Nephron (organoid): ENCODE data around the gene ZSCAN20.

Experiments used
- H3K27ac Mint-ChIP-seq, 3 experiments: 2 replicates each; pipeline ENCODE4 v1.8.0; 2020; ENCODE audit warnings: mixed read lengths in 3 of 3, mild to moderate bottlenecking in 2 of 3, moderate library complexity in 1 of 3
- H3K27me3 Mint-ChIP-seq: 2 replicates; pipeline ENCODE4 v1.8.0; 2021; ENCODE audit warnings: low read depth, mild to moderate bottlenecking, moderate library complexity, mixed read lengths
- H3K36me3 Mint-ChIP-seq: 2 replicates; pipeline ENCODE4 v1.8.0; 2020; ENCODE audit warnings: low read depth, mixed read lengths
- H3K4me1 Mint-ChIP-seq: 2 replicates; pipeline ENCODE4 v1.8.0; 2020; ENCODE audit warnings: mixed read lengths
- H3K4me3 Mint-ChIP-seq, 3 experiments: 2 replicates each; pipeline ENCODE4 v1.8.0; 2020; ENCODE audit warnings: mild to moderate bottlenecking in 3 of 3, mixed read lengths in 3 of 3, moderate library complexity in 2 of 3
- H3K9me3 Mint-ChIP-seq: 2 replicates; pipeline ENCODE4 v1.8.0; 2020; ENCODE audit warnings: mixed read lengths
- TF ChIP-seq, protein P1 (sequence below), 3 experiments: fragments of 200-600 bp; sonication (generic); IDR thresholded peaks; one replicate each; pipeline ENCODE4 v1.5.0; 2021; ENCODE audit warnings: antibody characterized with exemption in 3 of 3; ENCODE audit not compliant: unreplicated experiment in 3 of 3

Gene ZSCAN20

DNA sequence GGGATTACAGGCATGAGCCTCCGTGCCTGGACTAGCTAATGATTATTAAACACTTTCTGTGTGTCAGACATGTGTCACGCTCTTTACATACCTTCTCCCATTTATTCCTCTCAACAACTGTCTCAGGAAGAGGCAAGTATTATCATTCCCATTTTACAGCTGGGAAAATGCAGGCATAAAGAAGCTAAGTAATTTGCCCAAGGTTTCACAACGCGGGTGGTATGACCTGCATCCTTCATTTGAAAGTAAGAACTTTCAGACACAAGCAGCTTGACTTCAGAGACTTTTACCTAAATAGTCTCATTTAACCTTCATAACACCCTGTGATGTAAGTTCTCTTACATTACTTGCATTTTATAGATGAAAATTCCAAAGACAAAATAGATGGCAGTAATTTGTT, 1.0 kb upstream of the ZSCAN20 start:
- no peaks in the 10 kb centered on the region for H3K27me3 Mint-ChIP-seq
- H3K36me3 Mint-ChIP-seq: no peaks in the 10 kb centered on the region
- no peak overlapping the region for H3K27ac Mint-ChIP-seq
- H3K4me1 Mint-ChIP-seq: peaks cover 38% of the 10 kb centered on the region
- H3K9me3 Mint-ChIP-seq: no peaks in the 10 kb centered on the region
- TF ChIP-seq, protein P1, sequence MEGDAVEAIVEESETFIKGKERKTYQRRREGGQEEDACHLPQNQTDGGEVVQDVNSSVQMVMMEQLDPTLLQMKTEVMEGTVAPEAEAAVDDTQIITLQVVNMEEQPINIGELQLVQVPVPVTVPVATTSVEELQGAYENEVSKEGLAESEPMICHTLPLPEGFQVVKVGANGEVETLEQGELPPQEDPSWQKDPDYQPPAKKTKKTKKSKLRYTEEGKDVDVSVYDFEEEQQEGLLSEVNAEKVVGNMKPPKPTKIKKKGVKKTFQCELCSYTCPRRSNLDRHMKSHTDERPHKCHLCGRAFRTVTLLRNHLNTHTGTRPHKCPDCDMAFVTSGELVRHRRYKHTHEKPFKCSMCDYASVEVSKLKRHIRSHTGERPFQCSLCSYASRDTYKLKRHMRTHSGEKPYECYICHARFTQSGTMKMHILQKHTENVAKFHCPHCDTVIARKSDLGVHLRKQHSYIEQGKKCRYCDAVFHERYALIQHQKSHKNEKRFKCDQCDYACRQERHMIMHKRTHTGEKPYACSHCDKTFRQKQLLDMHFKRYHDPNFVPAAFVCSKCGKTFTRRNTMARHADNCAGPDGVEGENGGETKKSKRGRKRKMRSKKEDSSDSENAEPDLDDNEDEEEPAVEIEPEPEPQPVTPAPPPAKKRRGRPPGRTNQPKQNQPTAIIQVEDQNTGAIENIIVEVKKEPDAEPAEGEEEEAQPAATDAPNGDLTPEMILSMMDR (IDR thresholded peaks at IDR 0.05; ENCODE audit: unreplicated experiment in 3 of 3): no peak
- no peak overlapping the region for H3K4me3 Mint-ChIP-seq

DNA sequence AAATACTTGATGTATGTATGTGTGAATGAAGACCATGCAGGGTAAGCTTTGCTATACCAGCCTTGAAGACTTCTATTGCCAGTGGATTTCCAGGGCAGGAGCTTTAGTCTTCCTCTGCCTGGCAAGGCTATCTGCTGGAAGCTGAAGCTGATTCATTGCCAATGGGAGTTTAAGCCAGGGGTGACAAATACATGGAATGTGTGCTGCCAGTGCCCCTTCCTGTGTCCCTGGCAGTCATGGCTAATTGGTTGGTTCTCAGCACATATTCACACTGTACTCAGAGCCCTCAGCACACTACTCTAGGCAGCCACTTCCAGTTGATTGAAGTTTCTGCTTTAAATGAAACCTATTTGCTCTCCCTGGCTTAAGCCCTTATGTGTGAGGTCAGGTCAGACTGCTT, 1.5 kb downstream of the ZSCAN20 start:
- Mint-ChIP-seq H3K9me3 (no peaks in the 10 kb centered on the region), H3K27ac (no peak overlapping the region)
- TF ChIP-seq, protein P1 (IDR thresholded peaks at IDR 0.05; ENCODE audit: unreplicated experiment in 3 of 3): no peak

DNA sequence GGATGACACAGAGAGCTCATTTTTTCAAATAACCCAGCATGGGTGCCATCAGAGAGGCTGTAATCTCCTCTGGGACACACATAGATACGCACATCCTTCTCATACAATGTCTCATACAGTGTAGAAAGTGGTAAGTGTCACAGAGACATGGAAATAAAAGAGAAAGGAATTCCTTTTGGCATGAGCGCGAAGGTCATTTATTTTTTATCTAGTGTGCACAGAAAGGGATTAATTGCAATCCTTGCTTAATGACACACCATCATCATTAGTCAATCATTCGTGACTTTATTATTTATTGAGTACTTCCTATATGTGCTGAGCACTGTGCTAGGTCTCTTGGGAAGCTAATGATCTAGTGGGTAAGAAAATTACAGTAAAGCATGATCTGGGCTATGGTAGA, 5.0 kb downstream of the ZSCAN20 start:
- H3K4me1 Mint-ChIP-seq: peaks cover 23% of the 10 kb centered on the region
- no peak overlapping the region for H3K4me3 Mint-ChIP-seq
- H3K9me3 Mint-ChIP-seq: no peaks in the 10 kb centered on the region
- H3K27ac Mint-ChIP-seq: no peak overlapping the region
- peaks cover 41% of the 10 kb centered on the region for H3K36me3 Mint-ChIP-seq
- no peaks in the 10 kb centered on the region for H3K27me3 Mint-ChIP-seq
- TF ChIP-seq, protein P1 (IDR thresholded peaks at IDR 0.05; ENCODE audit: unreplicated experiment in 3 of 3): no peak

More for the DNA sequence above, 1.5 kb downstream of the ZSCAN20 start:
- peak overlapping the region; percentile 76 to 89 (median 81) for H3K4me3 Mint-ChIP-seq
- H3K4me1 Mint-ChIP-seq: peaks cover 31% of the 10 kb centered on the region
- H3K27me3 Mint-ChIP-seq: no peaks in the 10 kb centered on the region
- peaks cover 14% of the 10 kb centered on the region for H3K36me3 Mint-ChIP-seq

DNA sequence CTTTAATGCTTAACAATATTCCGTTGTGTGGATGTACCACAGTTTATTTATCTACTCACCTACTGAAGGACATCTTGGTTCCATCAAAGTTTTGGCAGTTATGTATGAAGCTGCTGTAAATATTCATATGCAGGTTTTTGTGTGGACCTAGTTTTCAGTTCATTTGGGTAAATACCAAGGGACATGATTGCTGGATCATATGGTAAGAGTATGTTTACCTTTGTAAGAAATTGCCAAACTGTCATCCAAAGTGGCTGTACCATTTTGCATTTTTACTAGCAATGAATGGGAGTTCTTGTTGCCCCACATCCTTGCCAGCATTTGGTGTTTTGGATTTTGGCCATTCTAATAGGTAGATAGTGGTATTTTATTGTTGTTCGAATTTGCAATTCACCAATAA, 10.0 kb downstream of the ZSCAN20 start:
- Mint-ChIP-seq H3K9me3 (peaks cover 25% of the 10 kb centered on the region), H3K27ac (no peak overlapping the region), H3K4me1 (peaks cover 13% of the 10 kb centered on the region), H3K4me3 (no peak overlapping the region), H3K36me3 (peaks cover 83% of the 10 kb centered on the region), H3K27me3 (no peaks in the 10 kb centered on the region)
- TF ChIP-seq, protein P1 (IDR thresholded peaks at IDR 0.05; ENCODE audit: unreplicated experiment in 3 of 3): no peak

DNA sequence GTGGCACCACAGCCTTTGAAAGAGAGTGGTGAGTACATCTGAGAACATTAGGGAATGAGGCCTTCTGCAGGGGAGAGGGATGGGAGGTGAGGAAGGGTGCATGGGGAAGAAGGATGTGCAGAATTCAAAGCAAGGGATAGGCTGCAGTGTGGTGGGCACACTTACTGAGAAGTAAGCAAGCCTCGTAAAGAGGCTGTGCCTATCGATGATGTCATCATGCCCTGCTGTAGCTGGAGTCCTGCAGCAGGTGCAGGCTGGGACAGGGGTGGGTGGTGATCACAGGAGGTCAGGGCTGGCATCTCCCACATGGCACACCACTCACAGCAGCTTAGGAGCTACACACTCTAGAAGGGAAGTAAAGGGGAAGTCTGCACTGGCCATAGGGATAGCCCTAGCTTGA, 16.2 kb downstream of the ZSCAN20 start:
- Mint-ChIP-seq H3K27ac (no peak overlapping the region), H3K4me1 (no peaks in the 10 kb centered on the region), H3K9me3 (peaks cover 41% of the 10 kb centered on the region), H3K4me3 (no peak overlapping the region), H3K27me3 (no peaks in the 10 kb centered on the region), H3K36me3 (peaks cover 95% of the 10 kb centered on the region)
- TF ChIP-seq, protein P1 (IDR thresholded peaks at IDR 0.05; ENCODE audit: unreplicated experiment in 3 of 3): no peak

DNA sequence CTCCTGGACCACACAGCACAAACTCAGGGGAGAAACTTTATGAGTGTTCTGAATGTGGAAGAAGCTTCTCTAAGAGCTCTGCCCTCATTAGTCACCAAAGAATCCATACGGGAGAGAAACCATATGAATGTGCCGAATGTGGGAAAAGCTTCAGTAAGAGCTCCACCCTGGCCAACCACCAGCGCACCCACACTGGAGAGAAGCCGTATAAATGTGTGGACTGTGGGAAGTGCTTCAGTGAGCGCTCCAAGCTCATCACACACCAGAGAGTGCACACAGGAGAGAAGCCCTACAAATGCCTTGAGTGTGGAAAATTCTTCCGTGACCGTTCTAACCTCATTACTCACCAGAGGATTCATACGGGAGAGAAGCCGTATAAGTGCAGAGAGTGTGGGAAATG, 22.5 kb downstream of the ZSCAN20 start:
- TF ChIP-seq, protein P1 (IDR thresholded peaks at IDR 0.05; ENCODE audit: unreplicated experiment in 3 of 3): no peak
- peaks cover 89% of the 10 kb centered on the region for H3K36me3 Mint-ChIP-seq
- H3K4me3 Mint-ChIP-seq: no peak overlapping the region
- H3K9me3 Mint-ChIP-seq: peaks cover 55% of the 10 kb centered on the region
- H3K27me3 Mint-ChIP-seq: no peaks in the 10 kb centered on the region
- no peak overlapping the region for H3K27ac Mint-ChIP-seq
- no peaks in the 10 kb centered on the region for H3K4me1 Mint-ChIP-seq
